Mucosa of rectum (tissue), 2 donors: ENCODE data around the gene CPNE5.

Experiments used
- H3K27ac ChIP-seq, 2 donors: one replicate each; pipeline ENCODE4 v1.7.0; 2013; ENCODE audit warnings: inconsistent platforms in 2 of 2, low read depth in 2 of 2, low read length in 2 of 2
- H3K27me3 ChIP-seq, 2 donors: one replicate each; pipeline ENCODE4 v1.7.0; 2013; ENCODE audit warnings: low read length in 2 of 2; ENCODE audit not compliant: control insufficient read depth in 2 of 2, insufficient read depth in 2 of 2
- H3K36me3 ChIP-seq, 2 donors: one replicate each; pipeline ENCODE4 v1.7.0; 2013; ENCODE audit warnings: low read length in 2 of 2; ENCODE audit not compliant: control insufficient read depth in 2 of 2, insufficient read depth in 2 of 2
- H3K4me1 ChIP-seq, 2 donors: one replicate each; pipeline ENCODE4 v1.7.0; 2013; ENCODE audit warnings: low read length in 2 of 2, mild to moderate bottlenecking in 1 of 2; ENCODE audit not compliant: control insufficient read depth in 2 of 2, insufficient read depth in 2 of 2
- H3K4me3 ChIP-seq, 2 donors: one replicate each; pipeline ENCODE4 v1.7.0; 2013; ENCODE audit warnings: low read length in 2 of 2
- H3K9ac ChIP-seq, 2 donors: one replicate each; pipeline ENCODE4 v1.7.0; 2013; ENCODE audit warnings: low read length in 2 of 2, low read depth in 1 of 2, mild to moderate bottlenecking in 1 of 2
- H3K9me3 ChIP-seq, 2 donors: one replicate each; pipeline ENCODE4 v1.7.0; 2013; ENCODE audit warnings: low read length in 2 of 2; ENCODE audit not compliant: control insufficient read depth in 2 of 2
- donor health status: healthy.
- donor health status: Normal muscosa, but diverticular disease.

Gene CPNE5

GRCh38 chr6:36838896-36839748 lies at the start of gene CPNE5:
TSS of gene CPNE5 (minus strand) at chr6:36839444. CDS start at chr6:36839377, 67 bp downstream.
- Histone ChIP-seq H3K36me3 (no peaks in the 10 kb centered on the region), H3K27me3 (peaks cover 24 to 26% of the 10 kb centered on the region in 2 donors), H3K27ac (no peak within 1 kb of the TSS), H3K9ac (no peak within 1 kb of the TSS), H3K4me3 (peak within 1 kb of the TSS; percentile 26 to 37), H3K4me1 (peaks cover 7 to 14% of the 10 kb centered on the region in 2 donors), H3K9me3 (no peaks in the 10 kb centered on the region)

DNA sequence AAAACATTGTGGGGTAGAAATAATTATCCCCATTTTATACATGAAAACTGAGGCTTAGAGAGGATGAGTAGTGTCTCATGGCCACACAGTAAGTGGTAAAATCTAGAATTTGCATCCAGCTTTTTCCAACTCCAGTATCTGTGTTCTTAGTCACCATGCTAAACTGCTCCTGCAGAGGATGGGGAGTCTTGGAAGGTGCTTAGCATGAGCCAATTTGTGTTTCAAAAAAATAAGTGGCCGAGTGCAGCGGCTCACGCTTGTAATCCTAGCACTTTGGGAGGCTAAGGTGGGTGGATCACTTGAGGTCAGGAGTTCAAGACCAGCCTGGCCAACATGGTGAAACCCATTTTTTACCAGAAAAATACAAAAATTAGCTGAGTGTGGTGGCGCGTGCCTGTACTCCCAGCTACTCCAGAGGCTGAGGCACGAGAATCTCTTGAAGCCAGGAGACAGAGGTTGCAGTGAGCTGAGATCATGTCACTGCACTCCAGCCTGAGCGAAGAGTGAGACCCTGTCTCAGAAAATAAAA lies 48.9 kb upstream of the CPNE5 start:
- Histone ChIP-seq H3K36me3 (peaks cover 5 to 7% of the 10 kb centered on the region in 2 donors), H3K9me3 (no peaks in the 10 kb centered on the region), H3K27ac (no peak overlapping the region), H3K27me3 (no peaks in the 10 kb centered on the region), H3K4me3 (no peak overlapping the region), H3K4me1 (peaks cover 9 to 12% of the 10 kb centered on the region in 2 donors), H3K9ac (no peak overlapping the region)

GRCh38 chr6:36886950-36887618 lies 47.8 kb upstream of the CPNE5 start:
- Histone ChIP-seq H3K36me3 (peaks cover 1 to 4% of the 10 kb centered on the region in 2 donors), H3K4me3 (peak overlapping the region in 1 of 2 donors; percentile 86)

GRCh38 chr6:36885461-36886401 lies 46.5 kb upstream of the CPNE5 start, which contains the start of gene C6orf89:
TSS of gene C6orf89 (plus strand) at chr6:36885952. CDS start at chr6:36899445, 13,493 bp downstream.
- no peaks in the 10 kb centered on the region for H3K9me3 ChIP-seq
- no peaks in the 10 kb centered on the region for H3K27me3 ChIP-seq
- no peaks in the 10 kb centered on the region for H3K36me3 ChIP-seq
- peak within 1 kb of the TSS; percentile 56 to 74 for H3K27ac ChIP-seq
- peak within 1 kb of the TSS; percentile 71 to 79 for H3K9ac ChIP-seq
- peaks cover 9 to 12% of the 10 kb centered on the region in 2 donors for H3K4me1 ChIP-seq
- peak within 1 kb of the TSS; percentile 82 to 86 for H3K4me3 ChIP-seq

More at GRCh38 chr6:36886950-36887618, 47.8 kb upstream of the CPNE5 start:
- Histone ChIP-seq H3K9me3 (no peaks in the 10 kb centered on the region), H3K9ac (no peak overlapping the region), H3K27ac (no peak overlapping the region), H3K27me3 (no peaks in the 10 kb centered on the region), H3K4me1 (peaks cover 9 to 12% of the 10 kb centered on the region in 2 donors)

DNA sequence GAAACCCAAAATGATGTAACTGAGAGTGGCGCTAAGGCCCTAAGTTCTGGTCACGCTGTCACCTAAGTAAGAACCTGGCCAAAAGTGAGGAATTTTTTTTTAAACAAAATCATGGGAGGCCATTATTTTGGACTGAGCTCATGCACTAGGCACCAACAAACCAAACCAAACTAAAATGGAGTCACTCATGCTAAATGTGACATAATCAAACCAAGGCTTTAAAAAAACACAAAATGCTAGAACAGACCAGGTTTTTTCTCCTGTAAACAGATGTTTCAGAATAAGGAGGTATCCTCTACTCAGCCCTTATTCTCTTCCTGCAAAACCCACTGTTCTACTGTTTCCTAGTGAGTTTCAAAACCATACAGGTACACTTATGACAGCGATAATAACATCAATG lies 45.4 kb upstream of the CPNE5 start:
- Histone ChIP-seq H3K9ac (no peak overlapping the region), H3K27me3 (no peaks in the 10 kb centered on the region), H3K27ac (no peak overlapping the region), H3K9me3 (no peaks in the 10 kb centered on the region), H3K36me3 (no peaks in the 10 kb centered on the region), H3K4me3 (no peak overlapping the region), H3K4me1 (peaks cover 9 to 12% of the 10 kb centered on the region in 2 donors)

DNA sequence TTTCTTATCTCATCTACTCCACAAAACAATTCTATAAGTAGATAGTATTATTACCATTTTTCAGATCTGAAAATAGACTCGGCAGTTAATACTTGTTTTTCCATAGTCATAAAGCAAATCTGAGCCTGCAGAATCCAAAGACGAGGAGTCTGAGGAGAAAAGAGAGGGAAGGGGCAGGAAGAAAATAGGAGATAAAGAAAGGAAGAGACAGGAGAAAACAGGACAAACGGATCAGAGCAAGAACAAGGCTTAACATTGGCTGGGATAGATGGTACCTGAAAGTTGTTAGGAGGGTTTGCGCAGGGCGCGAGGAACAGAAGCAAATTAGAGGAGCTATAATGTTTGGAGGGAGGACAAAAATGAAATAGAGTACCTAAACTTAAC lies 36.0 kb upstream of the CPNE5 start:
- Histone ChIP-seq H3K27me3 (no peaks in the 10 kb centered on the region), H3K4me3 (peak overlapping the region; percentile 90 to 100), H3K27ac (peak overlapping the region; percentile 81 to 87), H3K4me1 (peaks cover 5 to 15% of the 10 kb centered on the region in 2 donors), H3K9ac (peak overlapping the region; percentile 90 to 99), H3K9me3 (no peaks in the 10 kb centered on the region), H3K36me3 (no peaks in the 10 kb centered on the region)

DNA sequence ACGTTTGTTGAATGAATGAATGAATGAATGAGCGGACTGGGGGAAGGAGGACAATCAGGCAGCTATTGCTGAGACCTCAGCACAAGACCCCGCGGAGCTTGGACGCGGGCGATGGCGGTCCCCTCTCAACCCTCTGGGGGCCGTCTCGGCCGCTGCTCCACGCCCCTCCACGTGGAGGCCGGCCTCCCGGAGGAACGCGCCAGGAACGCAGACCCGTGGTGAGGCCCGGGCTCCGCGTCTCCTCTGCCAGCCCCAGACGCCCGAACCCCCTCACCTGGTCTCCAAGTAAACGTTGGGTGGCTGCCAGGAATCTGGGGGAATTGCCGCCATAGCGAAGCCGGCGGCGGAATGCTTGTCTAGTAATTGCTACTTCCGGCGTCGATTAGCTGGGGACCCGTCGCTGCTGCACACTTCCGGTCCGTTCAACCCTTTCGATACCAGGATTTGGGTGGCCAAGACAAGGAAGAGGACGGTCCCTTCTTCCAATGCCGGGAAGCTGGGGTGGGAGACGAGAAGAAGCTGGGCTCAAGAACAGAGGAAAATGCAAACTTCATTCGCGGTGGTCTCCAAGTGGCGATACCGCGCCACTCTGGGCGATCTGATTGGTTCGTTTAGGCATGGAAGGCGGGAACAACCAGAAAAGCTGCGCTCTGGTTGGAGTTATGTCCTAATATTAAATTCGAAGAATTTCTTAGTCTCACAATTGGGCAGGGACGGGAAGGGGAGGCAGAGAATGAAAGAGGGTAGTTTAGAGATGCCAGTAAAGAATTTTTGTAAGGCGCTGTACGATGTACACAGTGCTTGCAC lies 35.4 kb upstream of the CPNE5 start, which contains the start of gene PPIL1:
PPIL1 (minus strand) TSS at position 361 of the 807 bp plus-strand sequence; CDS start at position 330, 31 bp downstream.
- no peaks in the 10 kb centered on the region for H3K27me3 ChIP-seq
- no peaks in the 10 kb centered on the region for H3K36me3 ChIP-seq
- peaks cover 5 to 15% of the 10 kb centered on the region in 2 donors for H3K4me1 ChIP-seq
- H3K4me3 ChIP-seq: peak within 1 kb of the TSS; percentile 90 to 100
- H3K27ac ChIP-seq: peak within 1 kb of the TSS; percentile 81 to 87
- no peaks in the 10 kb centered on the region for H3K9me3 ChIP-seq
- H3K9ac ChIP-seq: peak within 1 kb of the TSS; percentile 90 to 99

GRCh38 chr6:36873612-36874442 lies 34.6 kb upstream of the CPNE5 start:
- Histone ChIP-seq H3K9me3 (no peaks in the 10 kb centered on the region), H3K36me3 (no peaks in the 10 kb centered on the region), H3K4me1 (peaks cover 5 to 15% of the 10 kb centered on the region in 2 donors), H3K27ac (peak overlapping the region in 1 of 2 donors; percentile 87), H3K27me3 (no peaks in the 10 kb centered on the region), H3K4me3 (peak overlapping the region; percentile 90 to 100), H3K9ac (peak overlapping the region; percentile 90 to 99)
